MCF 10A (cell line): ENCODE measurements around the gene PIGU. TPM values are rescaled to one million over a fixed set of nuclear protein-coding genes. Genes with fewer than 3 reads are reported as not detected.

ENCODE experiments used
- BruUV-seq: library from RNA; stranded (reverse); fragments of 400-500 nt; replicated peaks from 2 replicates; lab custom pipeline; 2021; lab: Mats Ljungman, UMichigan
- CTCF ChIA-PET: fragments of 300-600 bp; sonication (Branson Sonifier 250); formaldehyde crosslinking; extraction: SDS; loops from one replicate; lab custom pipeline; 2021; ENCODE audit warnings: antibody characterized with exemption, inconsistent platforms; lab: Yijun Ruan, JAX
- POLR2A ChIA-PET: fragments of 300-600, 350-650 bp; sonication (Branson Sonifier 250); formaldehyde crosslinking; extraction: SDS; loops from one replicate; lab custom pipeline; 2020; ENCODE audit warnings: antibody characterized with exemption, inconsistent platforms; lab: Yijun Ruan, JAX
- DNase-seq: peaks from one replicate; pipeline ENCODE4 v3.0.0-alpha.2; 2018; ENCODE audit not compliant: unreplicated experiment
- H3K27ac Mint-ChIP-seq: one replicate; pipeline ENCODE4 v1.8.0; 2022; ENCODE audit warnings: mild to moderate bottlenecking, low read depth, mixed read lengths; ENCODE audit not compliant: unreplicated experiment
- H3K27me3 Mint-ChIP-seq: one replicate; pipeline ENCODE4 v1.8.0; 2022; ENCODE audit warnings: mixed read lengths; ENCODE audit not compliant: insufficient read depth, unreplicated experiment
- H3K36me3 Mint-ChIP-seq: one replicate; pipeline ENCODE4 v1.8.0; 2022; ENCODE audit warnings: mild to moderate bottlenecking, moderate library complexity, mixed read lengths; ENCODE audit not compliant: insufficient read depth, unreplicated experiment
- H3K4me1 Mint-ChIP-seq: one replicate; pipeline ENCODE4 v1.8.0; 2022; ENCODE audit warnings: mixed read lengths; ENCODE audit not compliant: insufficient read depth, unreplicated experiment
- H3K4me3 Mint-ChIP-seq: one replicate; pipeline ENCODE4 v1.8.0; 2022; ENCODE audit warnings: mild to moderate bottlenecking, moderate library complexity, mixed read lengths; ENCODE audit not compliant: unreplicated experiment
- H3K9me3 Mint-ChIP-seq: one replicate; pipeline ENCODE4 v1.8.0; 2022; ENCODE audit warnings: mixed read lengths; ENCODE audit not compliant: unreplicated experiment
- intact Hi-C: fragments of 100-400 bp; cut with micrococcal nuclease; formaldehyde crosslinking; loops from 2 replicates; pipeline ENCODE4 v1.14.1; 2022
- total RNA-seq: library from RNA; stranded (reverse); gene quantifications from 2 replicates; pipeline ENCODE4 v1.2.3, GENCODE V29; 2022
- TF ChIP-seq, protein P1 (sequence below): fragments of 200-600 bp; IDR thresholded peaks from one replicate; pipeline ENCODE4 v1.8.0; 2022; ENCODE audit warnings: antibody characterized with exemption, mild to moderate bottlenecking; ENCODE audit not compliant: unreplicated experiment

PIGU gene
- total RNA-seq, 1 experiment from 2014 or later, result 14.5 TPM

GRCh38 chr20:34586488-34587163, 90.3 kb downstream of the PIGU start:
- CTCF ChIA-PET, result interaction anchor here (0.9 kb wide), 1 partner anchor 160 kb away, joined by 3 read pairs; no protein-coding TSS in a partner anchor
- POLR2A ChIA-PET, result interaction anchor here (0.6 kb wide), 1 partner anchor 290 kb away, joined by 4 read pairs; the partner anchor contains the start of gene ACSS2
- TF ChIP-seq, protein P1, sequence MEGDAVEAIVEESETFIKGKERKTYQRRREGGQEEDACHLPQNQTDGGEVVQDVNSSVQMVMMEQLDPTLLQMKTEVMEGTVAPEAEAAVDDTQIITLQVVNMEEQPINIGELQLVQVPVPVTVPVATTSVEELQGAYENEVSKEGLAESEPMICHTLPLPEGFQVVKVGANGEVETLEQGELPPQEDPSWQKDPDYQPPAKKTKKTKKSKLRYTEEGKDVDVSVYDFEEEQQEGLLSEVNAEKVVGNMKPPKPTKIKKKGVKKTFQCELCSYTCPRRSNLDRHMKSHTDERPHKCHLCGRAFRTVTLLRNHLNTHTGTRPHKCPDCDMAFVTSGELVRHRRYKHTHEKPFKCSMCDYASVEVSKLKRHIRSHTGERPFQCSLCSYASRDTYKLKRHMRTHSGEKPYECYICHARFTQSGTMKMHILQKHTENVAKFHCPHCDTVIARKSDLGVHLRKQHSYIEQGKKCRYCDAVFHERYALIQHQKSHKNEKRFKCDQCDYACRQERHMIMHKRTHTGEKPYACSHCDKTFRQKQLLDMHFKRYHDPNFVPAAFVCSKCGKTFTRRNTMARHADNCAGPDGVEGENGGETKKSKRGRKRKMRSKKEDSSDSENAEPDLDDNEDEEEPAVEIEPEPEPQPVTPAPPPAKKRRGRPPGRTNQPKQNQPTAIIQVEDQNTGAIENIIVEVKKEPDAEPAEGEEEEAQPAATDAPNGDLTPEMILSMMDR, result no peak
- Mint-ChIP-seq H3K36me3 (peaks cover 6% of the 10 kb centered on the region), H3K4me3 (no peak overlapping the region), H3K27ac (no peak overlapping the region), H3K4me1 (no peaks in the 10 kb centered on the region), H3K9me3 (no peaks in the 10 kb centered on the region), H3K27me3 (no peaks in the 10 kb centered on the region)
- DNase-seq, result no peak
- no TSS peak for BruUV-seq
- intact Hi-C loops, result no loop called here

GRCh38 chr20:34585019-34585418, 91.9 kb downstream of the PIGU start:
- H3K4me1 Mint-ChIP-seq, result no peaks in the 10 kb centered on the region
- intact Hi-C loops, result no loop called here
- TF ChIP-seq, protein P1, result no peak
- no peak overlapping the region for H3K27ac Mint-ChIP-seq
- H3K36me3 Mint-ChIP-seq, result peaks cover 11% of the 10 kb centered on the region
- POLR2A ChIA-PET, result interaction anchor here (0.6 kb wide), 1 partner anchor 97 kb away, joined by 3 read pairs; no protein-coding TSS in a partner anchor
- CTCF ChIA-PET, result interaction anchor here (1.2 kb wide), 1 partner anchor 120 kb away, joined by 3 read pairs; no protein-coding TSS in a partner anchor
- no peak for DNase-seq
- H3K9me3 Mint-ChIP-seq, result no peaks in the 10 kb centered on the region
- no peaks in the 10 kb centered on the region for H3K27me3 Mint-ChIP-seq
- no peak overlapping the region for H3K4me3 Mint-ChIP-seq
- no TSS peak for BruUV-seq

DNA sequence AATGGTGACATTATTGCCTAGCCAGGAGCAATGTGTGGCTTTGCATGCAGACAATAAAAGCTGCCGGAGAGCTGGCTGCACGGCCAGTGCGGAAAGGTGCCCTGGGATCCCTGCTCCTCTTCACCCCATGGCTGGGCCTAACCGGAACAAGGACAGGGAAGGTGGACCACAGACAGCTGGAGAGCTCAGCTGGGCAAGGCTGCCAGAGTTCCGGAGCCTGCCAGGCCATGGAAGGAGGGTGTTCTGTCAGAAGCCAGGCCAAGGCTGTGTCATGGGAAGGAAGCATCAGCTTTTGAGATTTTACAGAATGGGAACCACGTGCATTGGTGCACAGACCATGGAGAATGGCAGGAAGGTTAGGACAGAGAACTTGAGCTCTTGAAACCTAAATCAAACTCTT, 93.3 kb downstream of the PIGU start:
- Mint-ChIP-seq H3K4me1 (no peaks in the 10 kb centered on the region), H3K27me3 (no peaks in the 10 kb centered on the region), H3K9me3 (no peaks in the 10 kb centered on the region), H3K4me3 (no peak overlapping the region), H3K27ac (no peak overlapping the region), H3K36me3 (peaks cover 11% of the 10 kb centered on the region)
- DNase-seq, result no peak
- BruUV-seq, result no TSS peak
- ChIA-PET POLR2A (interaction anchor here (0.6 to 2.0 kb wide), 3 partner anchors 93 to 189 kb away, joined by 3 to 10 read pairs (median 4); partner anchors contain the start of genes PIGU and TP53INP2), CTCF (interaction anchor here (0.7 to 7.7 kb wide), 8 partner anchors 9 to 189 kb away, joined by 3 to 136 read pairs (median 4); no protein-coding TSS in a partner anchor)
- TF ChIP-seq, protein P1, result no peak
- intact Hi-C loops, result no loop called here

DNA sequence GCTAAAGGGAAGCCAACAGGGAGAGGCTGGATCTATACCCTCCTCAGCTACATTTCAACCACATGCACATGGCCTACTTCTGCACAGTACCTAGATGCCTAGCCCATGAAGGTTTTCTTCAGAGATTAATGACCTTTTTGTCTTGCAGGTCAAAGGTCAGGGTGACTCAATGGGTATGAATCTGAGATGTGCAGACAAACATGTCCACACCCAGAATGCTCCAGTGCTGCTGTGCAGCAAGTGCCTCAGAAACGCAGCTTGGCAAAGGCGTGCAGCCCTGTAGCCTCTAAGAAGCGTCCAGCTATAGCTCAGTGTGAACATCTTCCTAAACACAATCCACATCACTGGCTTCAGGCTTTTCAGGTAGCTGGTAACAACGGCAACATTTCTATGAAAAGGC, 94.0 kb downstream of the PIGU start:
- Mint-ChIP-seq H3K4me3 (no peak overlapping the region), H3K4me1 (no peaks in the 10 kb centered on the region), H3K36me3 (peaks cover 9% of the 10 kb centered on the region), H3K27ac (no peak overlapping the region), H3K9me3 (no peaks in the 10 kb centered on the region), H3K27me3 (no peaks in the 10 kb centered on the region)
- intact Hi-C loops, result no loop called here
- POLR2A ChIA-PET, result interaction anchor here (1.0 to 2.0 kb wide), 3 partner anchors 93 to 121 kb away, joined by 3 to 10 read pairs (median 4); partner anchors contain the start of genes PIGU and TP53INP2
- no peak for DNase-seq
- TF ChIP-seq, protein P1, result no peak
- CTCF ChIA-PET, result interaction anchor here (0.7 to 7.7 kb wide), 4 partner anchors 8 to 406 kb away, joined by 3 to 136 read pairs (median 4); no protein-coding TSS in a partner anchor
- no TSS peak for BruUV-seq
